Chondrocyte (in vitro differentiated cells): Measurements from ENCODE around the gene FLII. TPM values are rescaled to one million over a fixed set of nuclear protein-coding genes. Genes with fewer than 3 reads are reported as not detected.

ENCODE experiments used
- DNase-seq: peaks from one replicate; pipeline ENCODE4 v3.0.0; 2021; ENCODE audit warnings: mixed read lengths, low spot score
- H3K27ac Mint-ChIP-seq: one replicate; pipeline ENCODE4 v1.8.0; 2021; ENCODE audit warnings: mild to moderate bottlenecking, moderate library complexity, mixed read lengths; ENCODE audit not compliant: unreplicated experiment
- H3K27me3 Mint-ChIP-seq: 2 replicates; pipeline ENCODE4 v1.8.0; 2021; ENCODE audit warnings: low read depth, mixed read lengths
- H3K36me3 Mint-ChIP-seq: 2 replicates; pipeline ENCODE4 v1.8.0; 2021; ENCODE audit warnings: low read depth, mixed read lengths
- H3K4me1 Mint-ChIP-seq: 2 replicates; pipeline ENCODE4 v1.8.0; 2021; ENCODE audit warnings: low read depth, mild to moderate bottlenecking, mixed read lengths
- H3K4me3 Mint-ChIP-seq: one replicate; pipeline ENCODE4 v1.8.0; 2021; ENCODE audit warnings: mild to moderate bottlenecking, moderate library complexity, mixed read lengths; ENCODE audit not compliant: unreplicated experiment
- H3K9me3 Mint-ChIP-seq: 2 replicates; pipeline ENCODE4 v1.8.0; 2021; ENCODE audit warnings: low read depth, mixed read lengths
- total RNA-seq: library from RNA; stranded (reverse); gene quantifications from 3 replicates; pipeline ENCODE4 v1.2.1, GENCODE V29; 2021
- TF ChIP-seq, protein P1 (sequence below): fragments of 200-600 bp; sonication (generic); IDR thresholded peaks from 2 replicates; pipeline ENCODE4 v1.5.0; 2021; ENCODE audit warnings: antibody characterized with exemption, mild to moderate bottlenecking, moderate library complexity

FLII gene
- total RNA-seq, 1 donor from 2014 or later: 228 TPM

DNA sequence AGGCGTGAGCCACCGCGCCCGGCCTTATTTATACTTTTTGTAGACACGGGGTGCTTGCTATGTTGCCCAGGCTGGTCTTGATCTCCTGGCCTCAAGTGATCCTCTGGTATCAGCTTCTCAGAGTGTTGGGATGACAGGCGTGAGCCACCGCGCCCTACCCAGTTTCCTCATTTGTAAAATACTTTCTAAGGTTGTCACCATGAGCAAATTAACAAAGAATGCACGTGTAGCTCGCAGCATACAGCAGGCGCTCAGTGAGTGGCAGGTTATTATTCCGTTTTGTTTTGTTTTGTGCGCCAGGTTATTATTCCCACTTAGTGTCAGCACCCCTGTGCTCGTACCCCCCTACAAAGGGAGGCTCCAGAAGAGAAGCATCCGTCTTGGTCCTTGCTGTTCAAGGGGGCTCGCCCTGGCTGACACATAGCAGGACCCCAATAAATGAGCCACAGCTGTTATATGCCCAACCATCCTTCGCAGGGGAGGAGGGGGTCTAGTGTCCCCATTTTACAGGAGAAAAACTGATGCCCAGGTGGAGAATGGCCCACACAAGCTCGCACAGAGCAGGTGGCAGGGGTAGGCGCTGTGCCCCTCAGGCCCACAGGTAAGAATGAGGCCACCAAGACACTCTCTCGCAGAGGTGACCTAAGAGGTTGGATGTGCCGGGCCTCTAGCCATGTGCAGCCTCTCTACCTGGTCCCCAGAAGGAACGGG is 1.2 kb upstream of the FLII start:
- Mint-ChIP-seq H3K27me3 (no peaks in the 10 kb centered on the region), H3K9me3 (no peaks in the 10 kb centered on the region), H3K36me3 (peaks cover 5% of the 10 kb centered on the region), H3K4me3 (peak overlapping the region; percentile 80), H3K4me1 (peaks cover 30% of the 10 kb centered on the region), H3K27ac (peak overlapping the region; percentile 57)
- DNase-seq: no peak
- TF ChIP-seq, protein P1, sequence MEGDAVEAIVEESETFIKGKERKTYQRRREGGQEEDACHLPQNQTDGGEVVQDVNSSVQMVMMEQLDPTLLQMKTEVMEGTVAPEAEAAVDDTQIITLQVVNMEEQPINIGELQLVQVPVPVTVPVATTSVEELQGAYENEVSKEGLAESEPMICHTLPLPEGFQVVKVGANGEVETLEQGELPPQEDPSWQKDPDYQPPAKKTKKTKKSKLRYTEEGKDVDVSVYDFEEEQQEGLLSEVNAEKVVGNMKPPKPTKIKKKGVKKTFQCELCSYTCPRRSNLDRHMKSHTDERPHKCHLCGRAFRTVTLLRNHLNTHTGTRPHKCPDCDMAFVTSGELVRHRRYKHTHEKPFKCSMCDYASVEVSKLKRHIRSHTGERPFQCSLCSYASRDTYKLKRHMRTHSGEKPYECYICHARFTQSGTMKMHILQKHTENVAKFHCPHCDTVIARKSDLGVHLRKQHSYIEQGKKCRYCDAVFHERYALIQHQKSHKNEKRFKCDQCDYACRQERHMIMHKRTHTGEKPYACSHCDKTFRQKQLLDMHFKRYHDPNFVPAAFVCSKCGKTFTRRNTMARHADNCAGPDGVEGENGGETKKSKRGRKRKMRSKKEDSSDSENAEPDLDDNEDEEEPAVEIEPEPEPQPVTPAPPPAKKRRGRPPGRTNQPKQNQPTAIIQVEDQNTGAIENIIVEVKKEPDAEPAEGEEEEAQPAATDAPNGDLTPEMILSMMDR: no peak

DNA sequence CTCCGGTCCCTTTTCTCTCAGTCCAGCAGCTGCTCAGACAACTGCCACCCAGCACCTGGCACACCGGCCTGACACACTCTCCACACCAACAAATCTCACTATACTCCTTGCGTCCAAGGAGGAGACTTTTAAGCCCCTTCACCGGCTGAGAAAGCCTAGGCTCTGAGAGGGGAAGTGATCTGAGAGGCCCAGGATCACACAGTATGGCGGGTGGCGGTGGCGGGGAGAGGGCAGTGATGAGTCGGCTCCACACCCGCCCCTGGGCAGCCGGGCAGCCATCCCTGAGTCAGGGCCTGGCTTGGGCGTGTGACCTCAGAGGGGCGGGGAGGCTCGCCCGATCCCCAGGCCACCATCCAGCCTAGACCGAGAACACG is 569 bp downstream of the FLII start:
- peak overlapping the region; percentile 97 for H3K27ac Mint-ChIP-seq
- no peaks in the 10 kb centered on the region for H3K27me3 Mint-ChIP-seq
- no peak for DNase-seq

DNA sequence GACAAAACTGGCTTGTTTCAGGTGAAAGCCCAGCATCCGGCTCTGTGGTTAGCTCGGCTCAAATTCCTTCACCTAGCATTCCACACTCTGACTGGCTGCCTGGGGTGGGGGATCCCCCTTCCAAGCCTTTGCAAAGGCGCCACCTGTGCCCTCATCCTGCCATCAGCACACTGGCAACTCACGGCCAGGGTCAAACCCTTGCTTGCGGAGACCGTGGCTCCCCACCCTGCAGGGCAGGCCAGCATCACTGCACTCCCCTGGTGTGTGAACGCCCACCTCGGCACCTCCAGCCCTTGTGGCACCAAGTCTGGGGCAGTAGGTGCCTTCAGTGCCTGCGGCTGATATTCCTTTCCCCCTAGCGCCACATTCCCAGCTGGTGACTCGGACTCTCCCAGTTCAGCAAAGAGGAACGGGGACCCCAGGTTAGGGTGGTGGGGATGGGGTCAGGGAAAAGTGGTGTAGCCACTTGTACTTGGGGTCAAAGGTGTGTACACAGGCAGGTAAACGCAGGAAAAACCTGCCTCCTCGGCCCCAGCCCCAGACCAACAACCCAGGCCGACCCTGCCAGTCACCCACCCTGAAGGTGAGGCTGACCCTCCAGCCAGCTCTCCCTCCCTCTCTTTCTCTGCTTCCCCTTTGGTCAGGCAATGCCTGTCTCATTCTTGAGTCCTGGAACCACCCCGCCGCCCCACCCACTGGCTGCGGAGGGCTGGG is 1.1 kb downstream of the FLII start:
- DNase-seq: no peak
- Mint-ChIP-seq H3K4me1 (peaks cover 30% of the 10 kb centered on the region), H3K27ac (peak overlapping the region; percentile 97), H3K9me3 (no peaks in the 10 kb centered on the region), H3K36me3 (peaks cover 10% of the 10 kb centered on the region), H3K4me3 (peak overlapping the region; percentile 99), H3K27me3 (no peaks in the 10 kb centered on the region)
- TF ChIP-seq, protein P1: no peak

More for the DNA sequence above, 569 bp downstream of the FLII start:
- TF ChIP-seq, protein P1: peak; percentile 29
- no peaks in the 10 kb centered on the region for H3K9me3 Mint-ChIP-seq
- H3K4me3 Mint-ChIP-seq: peak overlapping the region; percentile 99
- H3K36me3 Mint-ChIP-seq: peaks cover 6% of the 10 kb centered on the region
- peaks cover 30% of the 10 kb centered on the region for H3K4me1 Mint-ChIP-seq

DNA sequence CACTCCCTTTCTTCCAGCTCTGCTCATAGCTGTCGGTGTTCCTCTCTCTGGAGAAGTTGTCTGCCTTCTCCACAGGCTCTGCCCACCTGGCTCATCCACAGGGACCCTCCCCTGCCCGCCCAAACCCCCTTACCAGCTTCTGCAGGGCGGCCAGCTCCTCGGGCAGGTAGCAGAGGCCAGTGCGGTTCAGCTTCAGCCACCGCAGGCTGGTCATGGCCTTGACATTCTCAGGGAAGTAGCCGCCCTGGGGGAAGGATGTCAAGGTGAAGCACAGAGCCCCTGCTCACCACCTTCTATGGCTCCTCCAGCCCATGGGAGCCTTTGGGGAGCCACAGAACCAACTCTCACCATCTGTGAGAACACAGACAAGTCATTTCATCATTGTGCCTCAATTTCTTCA is 1.8 kb downstream of the FLII start:
- H3K27ac Mint-ChIP-seq: no peak overlapping the region
- H3K9me3 Mint-ChIP-seq: no peaks in the 10 kb centered on the region
- peaks cover 27% of the 10 kb centered on the region for H3K4me1 Mint-ChIP-seq
- DNase-seq: no peak
- H3K27me3 Mint-ChIP-seq: no peaks in the 10 kb centered on the region
- TF ChIP-seq, protein P1: no peak
- peaks cover 12% of the 10 kb centered on the region for H3K36me3 Mint-ChIP-seq
- H3K4me3 Mint-ChIP-seq: peak overlapping the region; percentile 99

DNA sequence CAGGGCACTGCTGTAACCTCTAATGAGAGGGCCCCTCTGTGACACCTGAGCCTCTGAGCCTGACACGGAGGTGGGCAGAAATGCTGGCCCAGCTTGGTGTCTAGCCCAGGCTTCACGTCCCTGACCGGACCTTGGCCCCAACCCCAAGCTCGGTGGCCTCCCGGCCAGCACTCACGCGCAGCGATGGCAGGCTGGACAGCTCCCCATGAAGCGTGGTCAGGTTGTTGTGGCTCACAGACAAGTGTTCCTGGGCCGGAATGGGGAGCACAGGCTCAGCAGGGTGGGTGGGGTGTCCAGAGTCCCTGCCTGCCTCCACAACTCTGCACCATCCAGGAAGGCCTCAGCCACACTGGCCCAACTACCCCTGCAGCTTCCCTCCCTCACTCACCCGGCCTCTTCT is 2.2 kb downstream of the FLII start:
- TF ChIP-seq, protein P1: no peak
- Mint-ChIP-seq H3K4me3 (no peak overlapping the region), H3K27ac (no peak overlapping the region), H3K27me3 (no peaks in the 10 kb centered on the region), H3K36me3 (peaks cover 15% of the 10 kb centered on the region), H3K9me3 (no peaks in the 10 kb centered on the region), H3K4me1 (peaks cover 23% of the 10 kb centered on the region)
- no peak for DNase-seq
